ENCODE measurements around the gene SYCP2. TPM values are rescaled to one million over a fixed set of nuclear protein-coding genes. Genes with fewer than 3 reads are reported as not detected.

The SYCP2 gene
- total and polyA plus RNA-seq, 2 donors from 2014 or later, result 2.1 to 3.0 TPM

DNA sequence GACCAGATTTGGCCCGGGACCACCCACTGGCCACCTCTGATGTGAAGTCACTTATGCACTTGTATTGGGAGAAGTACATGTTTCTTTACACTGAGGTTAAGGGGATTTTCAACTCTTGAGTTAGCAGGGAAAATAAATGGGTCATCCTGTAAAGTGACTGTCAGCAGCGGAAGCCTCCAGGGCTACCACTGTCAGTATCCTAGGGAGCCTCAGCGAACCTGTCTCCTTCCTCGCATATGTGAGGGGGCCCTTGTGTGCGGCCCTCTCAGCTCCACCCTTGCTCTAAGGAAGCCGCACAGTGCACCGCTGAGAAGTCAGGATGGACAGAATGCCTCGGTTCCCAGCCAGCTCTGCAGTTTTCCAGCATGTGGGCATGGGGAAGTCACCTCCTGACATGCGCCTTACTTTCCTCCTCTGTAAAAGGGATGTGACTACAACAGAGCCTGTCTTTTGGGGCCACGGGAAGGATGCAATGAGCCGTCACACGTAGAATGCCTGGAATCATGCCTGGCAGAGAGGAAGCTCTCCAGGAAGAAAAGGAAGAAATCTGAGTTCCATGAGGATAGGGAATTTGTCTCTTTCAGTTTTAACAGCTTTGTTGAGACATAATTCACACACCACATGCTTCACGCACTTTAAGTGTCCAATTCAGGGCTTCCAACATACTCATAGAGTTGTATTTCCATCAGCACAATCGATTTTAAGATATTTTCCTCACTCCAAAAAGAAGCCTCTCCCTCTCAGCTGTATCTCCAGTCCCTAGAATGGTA lies 115.4 kb downstream of the SYCP2 start:
- H3K4me3 ChIP-seq (ENCODE audit: low read length in 3 of 3), result no peak overlapping the region

DNA sequence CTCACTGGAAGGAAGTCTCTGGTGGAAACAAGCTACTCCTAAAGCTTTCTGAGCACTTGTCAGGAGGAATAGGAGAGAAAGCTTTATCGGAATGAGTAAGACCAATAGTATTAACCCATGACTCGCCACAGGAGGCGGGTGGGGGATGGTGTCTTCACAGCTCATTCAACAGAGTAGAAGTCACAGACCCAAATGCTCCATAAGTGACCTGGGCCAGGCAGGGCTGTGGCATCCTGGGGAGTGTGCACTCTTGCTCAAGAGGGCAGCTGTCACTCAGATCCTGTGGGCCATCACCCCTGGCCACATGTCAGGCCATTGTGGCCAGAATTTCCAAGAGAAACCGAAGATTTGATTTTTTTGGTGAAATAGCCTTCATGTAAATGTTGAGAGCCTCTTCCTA lies 116.0 kb downstream of the SYCP2 start:
- Histone ChIP-seq H3K9ac (ENCODE audit: low read length in 3 of 3) (no peak overlapping the region), H3K27ac (ENCODE audit: low read depth in 2 of 2, low read length in 2 of 2) (no peak overlapping the region), H3K27me3 (ENCODE audit: control insufficient read depth, insufficient read depth, low read length) (no peaks in the 10 kb centered on the region), H3K36me3 (ENCODE audit: control insufficient read depth in 2 of 3, insufficient read depth in 3 of 3, low read length in 3 of 3) (no peaks in the 10 kb centered on the region), H3K4me1 (ENCODE audit: control insufficient read depth in 2 of 3, insufficient read depth in 2 of 3, low read depth in 1 of 3, low read length in 3 of 3) (no peaks in the 10 kb centered on the region), H3K9me3 (ENCODE audit: control insufficient read depth in 2 of 3, insufficient read depth in 1 of 3, low read length in 3 of 3) (no peaks in the 10 kb centered on the region), H3K4me3 (ENCODE audit: low read length in 3 of 3) (no peak overlapping the region)
- no peak for FAIRE-seq
- TF ChIP-seq, protein P1, sequence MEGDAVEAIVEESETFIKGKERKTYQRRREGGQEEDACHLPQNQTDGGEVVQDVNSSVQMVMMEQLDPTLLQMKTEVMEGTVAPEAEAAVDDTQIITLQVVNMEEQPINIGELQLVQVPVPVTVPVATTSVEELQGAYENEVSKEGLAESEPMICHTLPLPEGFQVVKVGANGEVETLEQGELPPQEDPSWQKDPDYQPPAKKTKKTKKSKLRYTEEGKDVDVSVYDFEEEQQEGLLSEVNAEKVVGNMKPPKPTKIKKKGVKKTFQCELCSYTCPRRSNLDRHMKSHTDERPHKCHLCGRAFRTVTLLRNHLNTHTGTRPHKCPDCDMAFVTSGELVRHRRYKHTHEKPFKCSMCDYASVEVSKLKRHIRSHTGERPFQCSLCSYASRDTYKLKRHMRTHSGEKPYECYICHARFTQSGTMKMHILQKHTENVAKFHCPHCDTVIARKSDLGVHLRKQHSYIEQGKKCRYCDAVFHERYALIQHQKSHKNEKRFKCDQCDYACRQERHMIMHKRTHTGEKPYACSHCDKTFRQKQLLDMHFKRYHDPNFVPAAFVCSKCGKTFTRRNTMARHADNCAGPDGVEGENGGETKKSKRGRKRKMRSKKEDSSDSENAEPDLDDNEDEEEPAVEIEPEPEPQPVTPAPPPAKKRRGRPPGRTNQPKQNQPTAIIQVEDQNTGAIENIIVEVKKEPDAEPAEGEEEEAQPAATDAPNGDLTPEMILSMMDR (IDR thresholded peaks at IDR 0.05; ENCODE audit: borderline replicate concordance, extremely low read depth, insufficient read depth), result no peak
- no peak for DNase-seq
- intact Hi-C loops (cut with DNase I), result no loop called here

More for the DNA sequence above, 115.4 kb downstream of the SYCP2 start:
- H3K4me1 ChIP-seq (ENCODE audit: control insufficient read depth in 2 of 3, insufficient read depth in 2 of 3, low read depth in 1 of 3, low read length in 3 of 3), result no peaks in the 10 kb centered on the region
- no peaks in the 10 kb centered on the region for H3K27me3 ChIP-seq (ENCODE audit: control insufficient read depth, insufficient read depth, low read length)
- H3K9ac ChIP-seq (ENCODE audit: low read length in 3 of 3), result no peak overlapping the region
- TF ChIP-seq, protein P1 (IDR thresholded peaks at IDR 0.05; ENCODE audit: borderline replicate concordance, extremely low read depth, insufficient read depth), result no peak
- no peaks in the 10 kb centered on the region for H3K9me3 ChIP-seq (ENCODE audit: control insufficient read depth in 2 of 3, insufficient read depth in 1 of 3, low read length in 3 of 3)
- DNase-seq, result peak in 1 of 5 donors; percentile 42
- FAIRE-seq, result no peak
- no peaks in the 10 kb centered on the region for H3K36me3 ChIP-seq (ENCODE audit: control insufficient read depth in 2 of 3, insufficient read depth in 3 of 3, low read length in 3 of 3)
- no peak overlapping the region for H3K27ac ChIP-seq (ENCODE audit: low read depth in 2 of 2, low read length in 2 of 2)
- intact Hi-C loops (cut with DNase I), result no loop called here

DNA sequence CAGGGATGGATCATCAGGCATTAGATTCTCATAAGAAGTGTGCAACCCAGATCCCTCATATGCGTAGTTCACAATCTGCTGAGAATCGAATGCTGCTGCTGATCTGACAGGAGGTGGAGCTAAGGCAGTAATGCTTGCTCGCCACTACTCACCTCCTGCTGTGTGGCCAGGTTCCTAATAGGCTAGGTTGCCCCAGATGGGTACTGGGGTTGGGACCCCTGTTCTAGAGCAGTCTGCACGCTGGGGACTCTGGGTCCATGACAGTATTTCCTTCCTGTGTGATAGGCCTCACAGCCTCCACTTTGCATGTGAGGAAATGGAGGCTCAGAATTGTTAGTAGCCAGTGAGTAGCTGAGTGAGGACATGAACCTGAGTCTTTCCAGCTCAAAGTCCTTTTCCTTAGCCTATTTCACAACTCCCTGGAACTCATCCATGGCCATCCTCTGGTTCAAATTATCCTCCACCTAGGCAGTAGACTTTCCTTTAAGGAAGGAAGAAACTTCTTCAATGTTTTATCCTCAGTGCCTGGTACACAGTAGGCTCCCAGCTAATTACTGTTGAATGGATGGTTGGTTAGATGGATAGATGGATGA lies 117.2 kb downstream of the SYCP2 start:
- Histone ChIP-seq H3K4me3 (ENCODE audit: low read length in 3 of 3) (no peak overlapping the region), H3K4me1 (ENCODE audit: control insufficient read depth in 2 of 3, insufficient read depth in 2 of 3, low read depth in 1 of 3, low read length in 3 of 3) (no peaks in the 10 kb centered on the region), H3K36me3 (ENCODE audit: control insufficient read depth in 2 of 3, insufficient read depth in 3 of 3, low read length in 3 of 3) (no peaks in the 10 kb centered on the region), H3K27ac (ENCODE audit: low read depth in 2 of 2, low read length in 2 of 2) (no peak overlapping the region), H3K27me3 (ENCODE audit: control insufficient read depth, insufficient read depth, low read length) (no peaks in the 10 kb centered on the region), H3K9ac (ENCODE audit: low read length in 3 of 3) (no peak overlapping the region), H3K9me3 (ENCODE audit: control insufficient read depth in 2 of 3, insufficient read depth in 1 of 3, low read length in 3 of 3) (no peaks in the 10 kb centered on the region)
- intact Hi-C loops (cut with DNase I), result no loop called here
- FAIRE-seq (no peak), DNase-seq (peak in 1 of 5 donors; percentile 3)
- TF ChIP-seq, protein P1 (IDR thresholded peaks at IDR 0.05; ENCODE audit: borderline replicate concordance, extremely low read depth, insufficient read depth), result no peak
